Activated naive CD4-positive, alpha-beta T cell treated with anti-CD3 and anti-CD28 coated beads, Interleukin-2, amount 50 U/mL, for 16 hours (primary cell): ENCODE results near the gene BMI1.

Source experiments
- DNase-seq: peaks from one replicate; pipeline ENCODE4 v3.0.0-alpha.2; 2020

BMI1 gene

DNA sequence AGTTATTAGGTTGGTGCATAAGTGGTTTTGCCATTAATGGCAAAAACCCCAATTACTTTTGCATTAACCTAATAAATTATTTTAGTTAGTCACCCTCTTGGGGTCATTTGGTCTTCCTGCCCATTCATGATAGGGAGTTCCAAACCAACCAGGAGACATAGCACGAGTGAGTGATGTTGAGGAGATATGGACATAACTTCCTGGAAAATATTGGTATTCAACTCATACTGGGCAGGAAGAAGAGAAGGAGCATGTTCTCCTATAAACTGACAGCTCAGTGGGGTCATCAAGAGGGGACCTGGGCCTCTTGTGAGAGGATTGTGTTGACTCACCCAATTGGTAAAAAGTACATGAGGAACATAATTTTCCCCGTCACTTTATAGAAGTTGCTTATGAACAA, 48.1 kb downstream of the BMI1 start:
- DNase-seq, result no peak

DNA sequence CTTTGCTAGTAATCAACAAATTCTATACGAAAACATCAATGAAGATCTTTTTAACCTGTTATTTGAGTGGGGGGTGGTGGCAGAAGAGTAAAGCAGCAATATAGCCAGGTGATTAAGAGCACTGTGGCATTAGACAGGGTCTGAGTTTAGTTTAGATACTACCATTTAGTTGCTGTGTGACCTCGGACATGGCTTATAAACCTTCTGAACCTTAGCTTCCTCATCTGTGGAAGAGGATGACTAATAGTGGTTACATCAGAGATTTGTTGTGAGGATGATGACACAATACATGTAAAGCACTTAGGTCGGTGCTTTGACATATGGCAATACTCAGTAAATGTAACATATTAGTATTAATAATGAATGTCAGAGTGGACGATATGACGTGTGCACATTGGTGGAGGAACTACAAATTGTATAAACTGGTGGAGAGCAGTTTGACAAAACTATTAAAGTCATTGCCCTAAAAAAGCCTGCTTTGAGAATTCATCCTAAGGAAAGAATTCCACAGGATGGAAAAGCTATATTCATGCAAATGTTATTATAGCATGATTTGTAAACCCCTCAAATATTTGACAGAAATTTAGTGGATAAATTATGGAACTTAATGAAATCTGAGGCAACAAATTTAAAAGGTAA, 48.7 kb downstream of the BMI1 start:
- no peak for DNase-seq

DNA sequence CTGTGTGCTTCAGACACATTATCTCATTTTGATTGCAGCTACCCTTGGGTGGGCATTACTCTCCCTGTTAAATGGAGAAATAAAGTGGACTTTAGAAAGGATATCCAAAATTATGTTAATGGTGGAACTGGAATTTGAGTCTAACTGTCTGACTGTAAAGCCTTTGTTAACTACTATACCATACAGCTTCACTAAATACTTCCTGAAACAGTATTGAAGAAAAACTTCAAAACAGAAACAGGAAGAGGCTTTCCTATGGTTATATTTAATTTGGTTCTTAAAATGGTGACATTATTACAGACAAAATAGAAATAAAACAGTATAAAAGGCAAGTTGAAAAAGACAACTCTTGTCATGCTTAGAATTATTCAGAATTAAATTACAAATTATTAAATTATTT, 49.4 kb downstream of the BMI1 start:
- no peak for DNase-seq

DNA sequence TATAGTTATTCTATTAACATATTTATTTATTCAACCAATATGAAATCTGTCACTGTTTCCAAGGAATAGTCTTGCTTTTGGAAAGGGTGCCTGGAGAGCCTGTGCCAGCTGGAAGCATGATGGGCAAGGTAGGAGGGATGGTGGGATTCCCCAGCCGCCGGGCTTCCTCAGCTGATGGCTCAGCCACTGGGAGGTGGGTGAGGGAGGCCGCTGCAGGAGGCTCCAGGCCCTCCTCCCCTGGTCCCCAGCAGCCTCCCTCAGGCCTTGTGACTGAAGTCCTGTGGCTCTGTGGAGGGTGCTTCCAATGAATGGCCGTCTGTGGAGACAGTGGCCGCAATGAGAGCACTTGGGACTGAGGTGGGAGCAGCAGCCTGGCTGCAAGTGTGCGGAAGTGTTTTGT, 51.4 kb downstream of the BMI1 start:
- DNase-seq, result no peak

DNA sequence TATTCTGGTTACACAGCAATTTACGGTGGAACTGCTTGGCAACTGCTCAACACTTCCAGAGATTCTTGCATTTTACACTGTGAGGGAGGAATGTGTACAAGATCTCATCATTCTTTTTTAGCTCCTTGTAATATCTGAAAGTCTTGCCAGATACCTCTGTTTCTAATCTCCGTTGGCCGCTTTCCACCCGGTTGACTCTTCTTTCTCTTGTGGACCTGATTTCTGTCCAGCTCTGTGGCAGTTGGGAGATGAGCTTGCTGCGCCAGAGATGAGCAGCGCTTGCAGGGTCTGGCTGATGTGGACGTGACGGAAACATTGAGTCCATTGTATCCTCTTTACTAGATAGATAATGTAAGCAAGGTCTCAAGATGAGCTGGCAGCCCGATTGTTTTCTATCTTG, 52.0 kb downstream of the BMI1 start:
- no peak for DNase-seq

DNA sequence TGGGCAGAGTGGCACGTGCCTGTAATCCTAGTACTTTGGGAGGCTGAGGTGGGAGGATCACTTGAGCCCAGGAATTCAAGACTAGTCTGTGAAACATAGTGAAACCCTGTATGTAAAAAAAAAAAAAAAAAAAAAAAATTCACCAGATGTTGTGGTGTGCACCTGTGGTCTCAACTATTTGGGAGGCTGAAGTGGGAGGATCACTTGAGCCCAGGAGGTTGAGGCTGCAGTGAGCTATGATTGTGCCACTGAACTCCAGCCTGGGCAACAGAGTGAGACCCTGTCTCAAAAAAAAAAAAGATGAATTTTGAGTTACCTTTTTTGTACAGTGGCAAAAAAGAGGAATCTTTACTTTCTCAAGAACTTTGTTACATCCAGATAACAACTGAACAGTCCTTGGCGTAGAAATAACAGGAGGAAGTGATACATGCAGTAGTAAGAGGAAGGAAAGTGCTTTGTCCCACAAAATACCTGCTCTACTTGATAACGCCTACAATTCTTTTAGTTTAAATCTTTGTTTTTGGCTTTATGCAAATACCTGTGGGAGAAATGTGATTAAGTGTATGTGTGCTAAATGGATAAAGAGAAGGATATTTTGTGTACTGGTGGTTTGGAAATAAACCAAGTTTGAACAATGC, 53.7 kb downstream of the BMI1 start:
- no peak for DNase-seq

DNA sequence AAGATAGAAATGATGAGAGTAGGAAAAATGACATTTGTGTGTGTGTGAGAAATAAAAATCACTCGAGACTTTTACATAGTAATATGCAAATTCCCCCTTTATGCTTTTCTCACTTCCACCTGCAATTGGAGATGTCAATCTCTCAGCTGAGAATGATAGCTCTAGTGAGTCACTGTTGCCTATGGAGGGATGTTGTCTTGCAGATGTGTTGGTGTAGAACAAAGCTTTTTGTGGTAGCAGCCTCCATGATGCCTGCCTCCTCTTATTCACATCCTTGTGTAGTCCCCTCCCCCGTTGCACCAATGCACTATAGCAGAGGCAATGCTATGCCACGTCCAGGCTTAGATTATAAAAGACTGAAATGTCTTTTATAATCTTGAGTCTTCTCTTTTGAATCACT, 58.2 kb downstream of the BMI1 start:
- DNase-seq, result peak; percentile 64
